Fibroblast of lung (primary cell): ENCODE results near the gene IFTAP. TPM values are rescaled to one million over a fixed set of nuclear protein-coding genes. Genes with fewer than 3 reads are reported as not detected.

ENCODE experiments used
- DNase-seq, 2 donors: peaks; one replicate each; pipeline versions ENCODE4 v3.0.0 to v3.0.0-alpha.2; 2010; ENCODE audit warnings: low read depth in 2 of 2
- H2AFZ ChIP-seq: 2 replicates; pipeline ENCODE4 v1.5.1; 2012; ENCODE audit warnings: low read length, control low read depth, inconsistent platforms
- H3K27ac ChIP-seq: 2 replicates; pipeline ENCODE4 v1.5.1; 2011; ENCODE audit warnings: low read length, control low read depth; ENCODE audit not compliant: insufficient read depth
- H3K27me3 ChIP-seq: 2 replicates; pipeline ENCODE4 v1.5.1; 2011; ENCODE audit warnings: mild to moderate bottlenecking, low read length; ENCODE audit not compliant: control insufficient read depth, insufficient read depth
- H3K36me3 ChIP-seq: 2 replicates; pipeline ENCODE4 v1.5.1; 2011; ENCODE audit warnings: low read length; ENCODE audit not compliant: control insufficient read depth, insufficient read depth
- H3K4me1 ChIP-seq: 2 replicates; pipeline ENCODE4 v1.5.1; 2011; ENCODE audit warnings: low read length; ENCODE audit not compliant: control insufficient read depth, insufficient read depth; ENCODE audit errors: extremely low read depth
- H3K4me2 ChIP-seq: 2 replicates; pipeline ENCODE4 v1.5.1; 2011; ENCODE audit warnings: low read length, control low read depth; ENCODE audit not compliant: insufficient read depth; ENCODE audit errors: extremely low read depth
- H3K4me3 ChIP-seq, 4 experiments: fragments of 200-600 bp in 1 of 4; sonication (generic) in 1 of 4; replicated peaks in 1 of 4; 2 replicates each; pipeline ENCODE4 v1.5.1; 2011 to 2016; ENCODE audit warnings: low read length in 4 of 4, low read depth in 3 of 4, mild to moderate bottlenecking in 3 of 4, control low read depth in 2 of 4, inconsistent platforms in 1 of 4, mixed read lengths in 1 of 4; ENCODE audit not compliant: insufficient read depth in 1 of 4; ENCODE audit errors: control extremely low read depth in 1 of 4
- H3K79me2 ChIP-seq: 2 replicates; pipeline ENCODE4 v1.5.1; 2012; ENCODE audit warnings: mild to moderate bottlenecking, low read length, inconsistent platforms; ENCODE audit not compliant: control insufficient read depth, insufficient read depth
- H3K9ac ChIP-seq: 2 replicates; pipeline ENCODE4 v1.5.1; 2011; ENCODE audit warnings: mild to moderate bottlenecking, low read length, control low read depth; ENCODE audit not compliant: insufficient read depth
- H3K9me3 ChIP-seq: 2 replicates; pipeline ENCODE4 v1.5.1; 2012; ENCODE audit warnings: low read depth, low read length; ENCODE audit not compliant: control insufficient read depth, insufficient read depth
- H4K20me1 ChIP-seq: 2 replicates; pipeline ENCODE4 v1.5.1; 2011; ENCODE audit warnings: low read length; ENCODE audit not compliant: control insufficient read depth, insufficient read depth; ENCODE audit errors: extremely low read depth
- EZH2 ChIP-seq: IDR thresholded peaks from 2 replicates; pipeline ENCODE4 v1.5.1; 2012; ENCODE audit warnings: low read length, control low read depth, mild to moderate bottlenecking; ENCODE audit errors: missing control alignments
- polyA plus RNA-seq, 2 donors: library from polyadenylated mRNA; depleted of rRNA in 1 of 2; stranded (reverse) in 1 of 2; unstranded in 1 of 2; fragments of >200 nt; gene quantifications; 2 replicates each; pipeline ENCODE4 v1.2.1, GENCODE V29; 2011 to 2012; ENCODE audit warnings: missing spikeins in 1 of 2
- total RNA-seq: library from RNA; depleted of rRNA; stranded (reverse); fragments of >200 nt; gene quantifications from 2 replicates; pipeline ENCODE4 v1.2.1, GENCODE V29; 2014
- TF ChIP-seq, protein P1 (sequence below), 2 donors: IDR thresholded peaks in 1 of 2; conservative IDR thresholded peaks in 1 of 2; 1 replicate in 1 of 2; 2 replicates in 1 of 2; pipeline ENCODE4 v1.5.1; 2011 to 2012; ENCODE audit warnings: low read length in 2 of 2, control low read depth in 1 of 2, inconsistent platforms in 1 of 2, low read depth in 1 of 2, mild to moderate bottlenecking in 1 of 2

IFTAP gene
- total and polyA plus RNA-seq, 2 donors (not counting 1 experiment from before 2014, with no cell fraction given), result 41.1 to 42.7 TPM

DNA sequence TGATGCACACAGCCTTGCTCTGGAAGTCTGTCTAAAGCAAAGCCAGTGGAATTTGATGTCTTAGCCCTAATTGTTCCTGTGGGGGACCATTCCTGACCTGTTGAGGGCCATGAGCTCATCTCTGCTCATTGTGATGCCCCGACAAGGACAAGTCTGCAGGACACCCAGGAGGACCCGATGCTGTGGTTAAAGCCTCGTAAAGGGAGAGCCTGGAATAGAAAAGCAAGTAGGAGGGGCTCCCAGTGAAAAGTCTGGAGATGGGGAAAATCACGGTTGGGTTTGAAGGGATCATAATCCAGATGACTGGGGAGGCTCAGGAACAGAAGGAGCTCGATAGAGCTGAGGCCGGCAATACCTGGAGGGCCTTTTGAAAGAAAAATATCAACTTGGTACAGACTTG, 102.2 kb downstream of the IFTAP start:
- peaks cover 7% of the 10 kb centered on the region for H3K27me3 ChIP-seq
- TF ChIP-seq EZH2, result no peak
- TF ChIP-seq, protein P1, sequence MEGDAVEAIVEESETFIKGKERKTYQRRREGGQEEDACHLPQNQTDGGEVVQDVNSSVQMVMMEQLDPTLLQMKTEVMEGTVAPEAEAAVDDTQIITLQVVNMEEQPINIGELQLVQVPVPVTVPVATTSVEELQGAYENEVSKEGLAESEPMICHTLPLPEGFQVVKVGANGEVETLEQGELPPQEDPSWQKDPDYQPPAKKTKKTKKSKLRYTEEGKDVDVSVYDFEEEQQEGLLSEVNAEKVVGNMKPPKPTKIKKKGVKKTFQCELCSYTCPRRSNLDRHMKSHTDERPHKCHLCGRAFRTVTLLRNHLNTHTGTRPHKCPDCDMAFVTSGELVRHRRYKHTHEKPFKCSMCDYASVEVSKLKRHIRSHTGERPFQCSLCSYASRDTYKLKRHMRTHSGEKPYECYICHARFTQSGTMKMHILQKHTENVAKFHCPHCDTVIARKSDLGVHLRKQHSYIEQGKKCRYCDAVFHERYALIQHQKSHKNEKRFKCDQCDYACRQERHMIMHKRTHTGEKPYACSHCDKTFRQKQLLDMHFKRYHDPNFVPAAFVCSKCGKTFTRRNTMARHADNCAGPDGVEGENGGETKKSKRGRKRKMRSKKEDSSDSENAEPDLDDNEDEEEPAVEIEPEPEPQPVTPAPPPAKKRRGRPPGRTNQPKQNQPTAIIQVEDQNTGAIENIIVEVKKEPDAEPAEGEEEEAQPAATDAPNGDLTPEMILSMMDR (conservative IDR thresholded peaks at IDR 0.05 in 1 of 2, IDR thresholded peaks at IDR 0.05 in 1 of 2; ENCODE audit: low read depth in 1 of 2, low read length in 2 of 2), result no peak
- H2AFZ ChIP-seq, result no peak overlapping the region
- no peaks in the 10 kb centered on the region for H3K36me3 ChIP-seq
- H3K27ac ChIP-seq, result no peak overlapping the region
- DNase-seq, result no peak
- H3K9me3 ChIP-seq, result no peaks in the 10 kb centered on the region
- H3K79me2 ChIP-seq, result no peaks in the 10 kb centered on the region
- no peak overlapping the region for H3K4me3 ChIP-seq
- no peak overlapping the region for H3K9ac ChIP-seq
- H4K20me1 ChIP-seq, result no peaks in the 10 kb centered on the region
- no peaks in the 10 kb centered on the region for H3K4me1 ChIP-seq
- H3K4me2 ChIP-seq, result no peak overlapping the region

- H3K79me2 ChIP-seq, result no peaks in the 10 kb centered on the region
- no peak for TF ChIP-seq EZH2
- TF ChIP-seq, protein P1 (conservative IDR thresholded peaks at IDR 0.05 in 1 of 2, IDR thresholded peaks at IDR 0.05 in 1 of 2; ENCODE audit: low read depth in 1 of 2, low read length in 2 of 2), result no peak
- H3K4me3 ChIP-seq, result no peak overlapping the region
- DNase-seq, result no peak
- no peak overlapping the region for H2AFZ ChIP-seq
- no peaks in the 10 kb centered on the region for H3K9me3 ChIP-seq
- H3K27ac ChIP-seq, result no peak overlapping the region
- H3K4me2 ChIP-seq, result no peak overlapping the region
- no peaks in the 10 kb centered on the region for H3K4me1 ChIP-seq
- H4K20me1 ChIP-seq, result no peaks in the 10 kb centered on the region
- H3K36me3 ChIP-seq, result no peaks in the 10 kb centered on the region
- H3K9ac ChIP-seq, result no peak overlapping the region
- H3K27me3 ChIP-seq, result peaks cover 7% of the 10 kb centered on the region
These were observed 105.0 kb downstream of the IFTAP start for GRCh38 chr11:36699271-36699670.

DNA sequence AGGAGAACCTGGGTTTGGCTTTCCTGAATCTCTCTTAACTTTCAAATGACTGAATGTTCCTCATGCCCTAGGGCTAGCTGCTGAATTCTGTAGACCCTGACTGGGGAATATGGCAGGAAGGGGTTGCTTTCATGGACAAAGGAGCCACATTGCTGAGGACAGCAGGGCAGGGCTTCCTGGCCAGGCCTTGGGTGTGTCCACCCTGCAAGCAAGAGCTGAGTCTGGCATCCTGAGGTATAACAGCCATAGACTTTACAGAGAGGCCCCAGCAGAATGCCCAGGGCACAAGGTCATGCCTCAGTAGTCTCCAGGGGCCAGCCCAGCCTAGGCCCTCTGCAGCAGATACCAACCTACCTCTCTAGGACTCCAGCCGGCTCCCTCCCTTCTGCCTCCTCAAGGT, 105.9 kb downstream of the IFTAP start:
- no peak overlapping the region for H3K27ac ChIP-seq
- no peak overlapping the region for H3K4me3 ChIP-seq
- H3K9me3 ChIP-seq, result no peaks in the 10 kb centered on the region
- no peak overlapping the region for H2AFZ ChIP-seq
- peaks cover 7% of the 10 kb centered on the region for H3K27me3 ChIP-seq
- H3K36me3 ChIP-seq, result no peaks in the 10 kb centered on the region
- no peaks in the 10 kb centered on the region for H3K4me1 ChIP-seq
- no peaks in the 10 kb centered on the region for H3K79me2 ChIP-seq
- H3K9ac ChIP-seq, result no peak overlapping the region
- H3K4me2 ChIP-seq, result no peak overlapping the region
- TF ChIP-seq, protein P1 (conservative IDR thresholded peaks at IDR 0.05 in 1 of 2, IDR thresholded peaks at IDR 0.05 in 1 of 2; ENCODE audit: low read depth in 1 of 2, low read length in 2 of 2), result no peak
- no peak for TF ChIP-seq EZH2
- DNase-seq, result no peak
- no peaks in the 10 kb centered on the region for H4K20me1 ChIP-seq
